Left hindlimb (tissue), 1 donor: ENCODE data around the gene ARHGEF12.

Source experiments
- DNase-seq: peaks from one replicate; pipeline ENCODE4 v3.0.0-alpha.2; 2018

ARHGEF12 gene

GRCh38 chr11:120521176-120521575, 185.0 kb downstream of the ARHGEF12 start:
- no peak for DNase-seq

DNA sequence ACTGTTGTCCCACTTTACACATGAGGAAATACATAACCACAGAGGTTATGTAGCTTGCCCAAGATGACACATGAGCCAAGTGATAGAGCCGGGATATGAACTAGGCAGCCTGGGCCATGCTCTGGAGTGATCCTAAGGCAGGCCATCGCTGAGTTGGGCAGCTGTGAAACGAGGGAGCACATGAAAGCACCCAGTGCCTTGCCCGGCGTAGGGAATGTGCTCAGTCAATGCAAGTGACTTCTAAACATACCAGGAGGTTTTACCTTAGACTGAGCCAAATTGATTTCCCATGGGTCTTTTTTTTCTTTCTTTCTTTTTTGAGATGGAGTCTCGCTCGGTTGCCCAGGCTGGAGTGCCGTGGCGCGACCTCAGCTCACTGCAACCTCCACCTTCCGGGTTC, 185.8 kb downstream of the ARHGEF12 start:
- no peak for DNase-seq

- DNase-seq, result no peak
These were observed 186.5 kb downstream of the ARHGEF12 start for GRCh38 chr11:120522736-120523135.

DNA sequence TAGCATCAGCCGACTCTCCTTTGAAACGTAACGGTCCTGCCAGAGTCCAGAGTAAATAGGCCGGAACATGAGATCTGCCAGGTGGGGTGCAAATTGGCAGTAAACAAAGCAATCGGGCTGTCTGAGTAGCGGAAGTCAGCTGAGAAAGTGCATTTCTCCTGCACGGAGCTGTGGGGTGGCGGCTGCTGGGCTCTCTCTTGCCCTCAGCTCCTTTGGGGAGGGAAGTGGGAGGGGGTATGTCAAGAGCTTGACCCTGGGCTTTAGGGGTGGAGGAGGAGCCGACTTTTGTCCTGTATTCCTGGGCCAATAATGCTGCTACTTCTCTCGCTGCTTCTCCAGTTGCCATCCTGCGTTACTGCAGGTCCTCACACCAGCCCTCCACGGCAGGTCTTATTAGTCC, 187.0 kb downstream of the ARHGEF12 start:
- no peak for DNase-seq

DNA sequence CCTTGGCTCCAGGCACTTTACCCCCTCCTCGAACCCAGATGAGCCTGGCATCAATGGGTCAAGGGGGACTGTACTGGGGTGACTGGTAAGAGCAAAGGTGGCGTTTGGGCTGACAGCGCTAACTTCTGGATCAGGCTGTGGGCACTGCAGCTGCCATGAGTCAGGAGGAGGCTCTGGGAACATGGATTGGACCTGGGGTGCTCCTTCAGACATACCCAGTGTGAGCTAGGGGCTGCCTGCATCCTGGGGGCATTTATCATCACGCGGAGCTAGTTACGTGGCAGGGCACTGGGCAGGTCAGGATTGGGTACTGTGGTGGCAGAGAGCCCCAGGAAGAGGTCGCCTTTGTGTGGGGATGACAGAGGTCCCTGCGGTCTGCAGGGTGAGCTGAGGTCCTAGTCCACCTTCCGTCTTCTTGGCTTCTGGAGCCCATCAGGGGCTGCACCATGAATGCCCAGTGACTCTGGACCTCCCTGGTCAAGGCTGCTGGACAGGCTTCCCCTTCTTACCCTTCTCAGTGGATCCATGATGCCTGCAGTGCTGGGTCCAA, 188.4 kb downstream of the ARHGEF12 start:
- no peak for DNase-seq

DNA sequence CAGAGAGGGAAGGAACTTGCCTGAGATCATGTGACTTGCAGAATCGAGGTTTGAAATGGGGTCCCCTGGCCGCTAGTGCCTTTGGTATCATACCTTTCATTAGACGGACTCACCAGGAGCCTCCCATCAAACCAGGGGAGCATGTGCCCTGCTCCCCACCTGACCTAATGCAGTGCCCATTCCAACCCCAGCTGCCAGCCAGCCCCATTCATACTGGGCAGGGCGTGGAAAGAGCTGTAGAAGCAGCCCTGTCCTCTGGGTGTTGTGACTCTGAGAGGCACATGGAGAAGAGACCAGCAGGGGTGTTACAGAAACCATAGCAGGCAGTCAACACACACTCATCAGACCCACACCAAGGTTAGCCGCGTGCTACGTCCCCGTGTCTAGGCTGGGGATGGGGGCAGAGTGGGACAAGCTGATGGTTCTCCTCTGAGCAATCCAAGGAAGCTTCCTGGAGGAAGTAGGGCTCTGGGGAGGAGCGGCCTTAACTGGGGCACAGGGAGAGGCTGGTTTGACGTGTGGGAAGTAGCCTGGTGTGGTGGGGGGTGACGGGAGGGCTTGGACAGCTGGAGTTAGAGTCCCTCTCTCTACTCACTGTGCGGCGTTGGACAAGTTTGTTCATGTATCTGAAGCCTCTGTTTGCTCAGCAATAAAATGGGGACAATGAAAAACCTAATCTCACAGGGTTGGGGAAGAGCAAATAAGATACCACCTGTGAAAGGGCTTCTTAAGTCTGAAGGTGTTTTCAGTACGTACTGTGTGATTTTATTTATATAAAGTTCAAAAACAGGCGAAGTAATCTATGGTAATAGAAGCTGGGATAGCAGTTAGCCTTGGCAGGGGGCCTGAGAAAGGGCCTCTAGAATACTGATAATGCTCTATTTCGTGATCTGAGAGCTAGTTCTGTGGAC, 189.3 kb downstream of the ARHGEF12 start:
- DNase-seq, result no peak

GRCh38 chr11:120526241-120526640, 190.0 kb downstream of the ARHGEF12 start:
- no peak for DNase-seq

- peak; percentile 84 for DNase-seq
These were observed 191.0 kb downstream of the ARHGEF12 start for GRCh38 chr11:120527111-120527761.

DNA sequence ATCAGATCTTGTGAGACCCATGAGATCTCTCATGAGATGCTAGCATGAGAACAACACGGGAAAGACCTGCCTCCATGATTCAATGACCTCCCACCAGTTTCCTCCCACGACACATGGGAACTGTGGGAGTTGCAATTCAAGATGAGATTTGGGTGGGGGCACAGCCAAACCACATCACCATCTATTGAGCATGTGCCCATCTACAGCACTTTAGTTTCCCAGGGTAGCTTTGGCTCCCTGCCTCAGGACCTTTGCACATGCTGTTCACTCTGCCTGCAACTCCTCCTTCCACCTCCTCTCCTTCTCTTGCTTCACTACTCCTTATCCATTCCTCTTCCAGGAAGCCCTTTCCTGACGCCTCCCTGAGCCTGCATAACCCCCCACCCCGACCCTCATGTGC, 192.5 kb downstream of the ARHGEF12 start:
- DNase-seq, result no peak

GRCh38 chr11:120529214-120529613, 193.0 kb downstream of the ARHGEF12 start:
- DNase-seq, result no peak

- DNase-seq, result no peak
These were observed 193.7 kb downstream of the ARHGEF12 start for GRCh38 chr11:120529911-120530310.

- no peak for DNase-seq
These were observed 196.0 kb downstream of the ARHGEF12 start for GRCh38 chr11:120532082-120532831.

- no peak for DNase-seq
These were observed 196.6 kb downstream of the ARHGEF12 start for GRCh38 chr11:120532832-120533196.

GRCh38 chr11:120536091-120536796, 200.0 kb downstream of the ARHGEF12 start:
- DNase-seq, result no peak

- no peak for DNase-seq
These were observed 200.6 kb downstream of the ARHGEF12 start for GRCh38 chr11:120536797-120537169.

DNA sequence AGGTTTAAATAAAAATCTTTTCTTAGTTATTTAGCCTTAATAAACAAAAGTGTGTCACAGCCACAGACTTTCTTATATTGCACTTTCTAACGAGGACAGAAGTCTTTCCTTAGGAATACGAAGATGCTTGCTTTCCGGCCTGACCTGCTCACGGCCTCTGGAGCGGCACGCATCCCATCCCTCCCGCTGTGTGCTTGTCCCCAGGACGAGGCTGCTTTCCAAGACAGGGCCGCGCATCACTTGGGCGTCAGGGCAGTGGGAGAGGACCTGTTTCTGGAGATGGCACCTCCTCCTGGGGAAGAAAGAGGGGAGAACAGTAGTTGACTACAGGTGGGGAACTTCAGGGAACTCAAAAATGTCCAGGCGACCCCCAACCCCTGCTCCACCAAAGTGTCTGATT, 201.8 kb downstream of the ARHGEF12 start:
- DNase-seq, result no peak

DNA sequence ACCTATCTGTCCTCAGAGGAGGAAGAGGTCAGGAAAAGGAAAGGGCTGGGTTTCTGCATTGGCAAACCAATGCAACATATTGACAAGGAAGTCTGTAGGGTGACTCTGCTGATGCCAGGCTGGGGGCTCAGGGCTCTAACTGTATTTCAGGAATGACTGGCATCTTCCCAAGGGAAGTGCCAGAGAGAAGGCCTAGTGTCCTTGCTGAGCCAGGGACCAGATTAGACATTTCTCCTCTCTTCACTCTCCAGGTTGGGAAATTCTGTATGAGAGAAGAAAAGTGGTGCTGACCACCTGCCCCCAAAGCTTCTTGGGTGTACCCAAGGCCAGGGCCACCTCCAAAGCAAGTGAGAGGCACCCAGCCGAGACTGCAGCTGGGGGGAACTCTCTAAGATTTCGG, 202.5 kb downstream of the ARHGEF12 start:
- no peak for DNase-seq
